B cell (primary cell): Measurements from ENCODE around the gene MAVS. TPM values are rescaled to one million over a fixed set of nuclear protein-coding genes. Genes with fewer than 3 reads are reported as not detected.

Experiments
- ATAC-seq: fragments of 200-7000 bp; cut with Tn5 transposase; one replicate; pipeline ENCODE4 v1.10.0; 2021; ENCODE audit warnings: low read depth, mild to moderate bottlenecking, moderate number of reproducible peaks, moderate library complexity
- CTCF ChIA-PET: fragments of 350-600 bp; sonication (Branson Sonifier 250); formaldehyde crosslinking; loops from one replicate; lab custom pipeline; 2021; ENCODE audit warnings: antibody characterized with exemption, inconsistent platforms; lab: Charles Lee
- POLR2A ChIA-PET: fragments of 350-600 bp; sonication (Branson Sonifier 250); formaldehyde crosslinking; loops from one replicate; lab custom pipeline; 2021; ENCODE audit warnings: antibody characterized with exemption; lab: Charles Lee
- DNase-seq: peaks from one replicate; pipeline ENCODE4 v3.0.0; 2013
- H2AFZ ChIP-seq: 2 replicates; pipeline ENCODE4 v1.6.1; 2012; ENCODE audit warnings: mild to moderate bottlenecking, low read depth, low read length; ENCODE audit not compliant: insufficient read depth, poor library complexity, severe bottlenecking
- H3K27ac ChIP-seq, 2 donors: 1 replicate in 1 of 2; 2 replicates in 1 of 2; pipeline ENCODE4 v1.5.1; 2012 to 2013; ENCODE audit warnings: low read length in 2 of 2, mild to moderate bottlenecking in 2 of 2, moderate library complexity in 1 of 2
- H3K27me3 ChIP-seq, 4 experiments: fragments of 200-600 bp in 1 of 4; sonication (generic) in 1 of 4; replicated peaks in 1 of 4; 1 replicate in 2 of 4; 2 replicates in 2 of 4; pipeline versions ENCODE4 v1.6.1 to v1.7.0; 2013 to 2016; ENCODE audit warnings: low read length in 3 of 4, mild to moderate bottlenecking in 2 of 4, mixed read lengths in 1 of 4, moderate library complexity in 1 of 4; ENCODE audit not compliant: insufficient read depth in 4 of 4, control insufficient read depth in 3 of 4; ENCODE audit errors: control extremely low read depth in 1 of 4
- H3K36me3 ChIP-seq, 2 experiments: replicated peaks in 1 of 2; 1 replicate in 1 of 2; 2 replicates in 1 of 2; pipeline versions ENCODE4 v1.6.1 to v1.7.1; 2013; ENCODE audit warnings: low read length in 1 of 2; ENCODE audit not compliant: insufficient read depth in 2 of 2, control insufficient read depth in 1 of 2; ENCODE audit errors: control extremely low read depth in 1 of 2, extremely low read depth in 1 of 2
- H3K4me1 ChIP-seq, 2 donors: fragments of 200-600 bp in 1 of 2; sonication (generic) in 1 of 2; 1 replicate in 1 of 2; 2 replicates in 1 of 2; pipeline versions ENCODE4 v1.5.1 to v1.6.1; 2013 to 2017; ENCODE audit warnings: low read length in 2 of 2; ENCODE audit not compliant: control insufficient read depth in 2 of 2, insufficient read depth in 2 of 2
- H3K4me2 ChIP-seq: replicated peaks from 2 replicates; pipeline ENCODE3; 2012; ENCODE audit warnings: mild to moderate bottlenecking, low read depth, low read length; ENCODE audit not compliant: poor library complexity, severe bottlenecking
- H3K4me3 ChIP-seq, 5 experiments: fragments of 200-600 bp in 1 of 5; sonication (generic) in 1 of 5; 1 replicate in 3 of 5; 2 replicates in 2 of 5; pipeline versions ENCODE4 v1.5.1 to v1.7.0; 2011 to 2016; ENCODE audit warnings: low read length in 4 of 5, mild to moderate bottlenecking in 4 of 5, low read depth in 2 of 5, control low read depth in 1 of 5, moderate library complexity in 1 of 5; ENCODE audit not compliant: insufficient read depth in 1 of 5; ENCODE audit errors: control extremely low read depth in 1 of 5, extremely low read depth in 1 of 5
- H3K79me2 ChIP-seq: fragments of 200-600 bp; sonication (generic); one replicate; pipeline ENCODE4 v1.6.0; 2016; ENCODE audit warnings: low read length; ENCODE audit not compliant: control insufficient read depth, insufficient read depth
- H3K9ac ChIP-seq: fragments of 200-600 bp; sonication (generic); 2 replicates; pipeline ENCODE4 v1.6.1; 2017; ENCODE audit warnings: mild to moderate bottlenecking, low read length, moderate library complexity
- H3K9me3 ChIP-seq, 3 donors: one replicate each; pipeline versions ENCODE4 v1.6.1 to v1.7.1; 2013; ENCODE audit warnings: low read length in 2 of 3; ENCODE audit not compliant: control insufficient read depth in 2 of 3, insufficient read depth in 1 of 3; ENCODE audit errors: control extremely low read depth in 1 of 3
- H4K20me1 ChIP-seq: 2 replicates; pipeline ENCODE4 v1.6.0; 2012; ENCODE audit warnings: mild to moderate bottlenecking, low read length; ENCODE audit not compliant: insufficient read depth, control insufficient read depth, poor library complexity, severe bottlenecking
- H3K27ac Mint-ChIP-seq: one replicate; pipeline ENCODE4 v1.8.0; 2021; ENCODE audit warnings: mixed read lengths
- H3K27me3 Mint-ChIP-seq: one replicate; pipeline ENCODE4 v1.8.0; 2021; ENCODE audit warnings: mixed read lengths
- H3K4me1 Mint-ChIP-seq: one replicate; pipeline ENCODE4 v1.8.0; 2021; ENCODE audit warnings: mixed read lengths
- H3K4me3 Mint-ChIP-seq: one replicate; pipeline ENCODE4 v1.8.0; 2021; ENCODE audit warnings: mixed read lengths
- H3K9me3 Mint-ChIP-seq: one replicate; pipeline ENCODE4 v1.8.0; 2022; ENCODE audit warnings: mixed read lengths; ENCODE audit not compliant: insufficient read depth
- CTCF ChIP-seq: fragments of 200-600 bp; IDR thresholded peaks from one replicate; pipeline ENCODE4 v1.8.0; 2022; ENCODE audit warnings: antibody characterized with exemption, mild to moderate bottlenecking
- EZH2 ChIP-seq: IDR thresholded peaks from 2 replicates; pipeline ENCODE4 v1.6.1; 2012; ENCODE audit warnings: borderline replicate concordance, low read depth, mild to moderate bottlenecking, moderate library complexity, low read length; ENCODE audit not compliant: insufficient read depth, poor library complexity, severe bottlenecking
- WGBS: methylation state at CpG from one replicate; pipeline ENCODE4 v1.1.5; 2013; ENCODE audit warnings: missing lambda C conversion rate; ENCODE audit not compliant: insufficient coverage; 5-methylcytosine and 5-hydroxymethylcytosine counted together
- intact Hi-C: fragments of 100-400 bp; cut with micrococcal nuclease; formaldehyde crosslinking; loops from one replicate; pipeline ENCODE4 v1.10.0; 2022
- polyA plus RNA-seq: library from polyadenylated mRNA; depleted of rRNA; stranded (reverse); fragments of >200 nt; gene quantifications from 2 replicates; pipeline ENCODE4 v1.2.3, GENCODE V29; 2012
- total RNA-seq, 2 donors: library from RNA; stranded (reverse); fragments of 120-200 nt in 1 of 2; gene quantifications; 1 replicate in 1 of 2; 2 replicates in 1 of 2; pipeline versions ENCODE4 v1.2.3 to v1.2.4, GENCODE V29; 2013 to 2022

MAVS gene
- total and polyA plus RNA-seq, 2 donors (not counting 1 experiment from before 2014, with no cell fraction given) = 17.2 to 52.2 TPM

- intact Hi-C loops = no loop called here
- H3K9ac ChIP-seq = peak overlapping the region; percentile 0
- WGBS = no CpG with 5 or more reads among the region's 4 CpGs
These were observed 49.7 kb downstream of the MAVS start for GRCh38 chr20:3896302-3896701.

More at GRCh38 chr20:3896302-3896701, 49.7 kb downstream of the MAVS start:
- DNase-seq (no peak), ATAC-seq (no peak)
- Mint-ChIP-seq H3K4me3 (peak overlapping the region; percentile 47), H3K27me3 (no peaks in the 10 kb centered on the region), H3K4me1 (peaks cover 70% of the 10 kb centered on the region), H3K27ac (no peak overlapping the region), H3K9me3 (no peaks in the 10 kb centered on the region)
- no peak for TF ChIP-seq CTCF
- no peak for TF ChIP-seq EZH2
- CTCF ChIA-PET = no interaction called here
- H2AFZ ChIP-seq = no peak overlapping the region
- peaks cover 100% of the 10 kb centered on the region for H3K79me2 ChIP-seq
- peaks cover 4 to 12% of the 10 kb centered on the region in 2 experiments for H3K36me3 ChIP-seq
- H3K9me3 ChIP-seq = no peaks in the 10 kb centered on the region
- H3K4me1 ChIP-seq = peaks cover 61 to 67% of the 10 kb centered on the region in 2 donors
- no peak overlapping the region for H3K4me3 ChIP-seq
- POLR2A ChIA-PET = interaction anchor here (0.7 kb wide), 1 partner anchor 31 kb away, joined by 4 read pairs; no protein-coding TSS in a partner anchor
- peak overlapping the region; percentile 41 for H3K4me2 ChIP-seq
- H4K20me1 ChIP-seq = peaks cover 83% of the 10 kb centered on the region
- peak overlapping the region in 1 of 2 donors; percentile 43 for H3K27ac ChIP-seq
- H3K27me3 ChIP-seq = no peaks in the 10 kb centered on the region
